GM23338 (cell line): Measurements from ENCODE around the gene SLX4IP. TPM values are rescaled to one million over a fixed set of nuclear protein-coding genes. Genes with fewer than 3 reads are reported as not detected.
A peak's percentile ranks its signal among the peaks of the same experiment; 100 is the strongest.

ENCODE experiments used
- ATAC-seq: fragments of 200-7000 bp; cut with Tn5 transposase; 3 replicates; pipeline ENCODE4 v1.9.1; 2020
- DNase-seq: peaks from one replicate; pipeline ENCODE4 v3.0.0-alpha.2; 2015; ENCODE audit warnings: low spot score
- H2AFZ ChIP-seq: fragments of 200-600 bp; sonication (generic); 2 replicates; pipeline ENCODE4 v1.8.0; 2016; ENCODE audit warnings: antibody characterized with exemption, mild to moderate bottlenecking, moderate library complexity
- H3F3A ChIP-seq: fragments of 200-600 bp; sonication (generic); replicated peaks from 2 replicates; pipeline ENCODE4 v1.8.0; 2017; ENCODE audit warnings: antibody characterized with exemption, mixed run types, low read depth
- H3K27ac ChIP-seq: fragments of 200-600 bp; sonication (generic); 2 replicates; pipeline ENCODE4 v1.6.1; 2016; ENCODE audit warnings: low read depth
- H3K27me3 ChIP-seq: fragments of 200-600 bp; sonication (generic); 2 replicates; pipeline ENCODE4 v1.8.0; 2016; ENCODE audit warnings: mild to moderate bottlenecking, mixed run types, moderate library complexity; ENCODE audit not compliant: insufficient read depth
- H3K36me3 ChIP-seq: fragments of 200-600 bp; sonication (generic); 2 replicates; pipeline ENCODE4 v1.8.0; 2016; ENCODE audit warnings: mild to moderate bottlenecking; ENCODE audit not compliant: insufficient read depth
- H3K4me1 ChIP-seq: fragments of 200-600 bp; sonication (generic); 2 replicates; pipeline ENCODE4 v1.8.0; 2016; ENCODE audit warnings: mild to moderate bottlenecking, moderate library complexity; ENCODE audit not compliant: insufficient read depth
- H3K4me2 ChIP-seq: fragments of 200-600 bp; sonication (generic); 2 replicates; pipeline ENCODE4 v1.7.1; 2017; ENCODE audit warnings: mixed run types
- H3K4me3 ChIP-seq: fragments of 200-600 bp; sonication (generic); 2 replicates; pipeline ENCODE4 v1.6.1; 2016; ENCODE audit warnings: mixed run types
- H3K79me2 ChIP-seq: fragments of 200-600 bp; sonication (generic); replicated peaks from 2 replicates; pipeline ENCODE4 v1.8.0; 2017; ENCODE audit warnings: mild to moderate bottlenecking; ENCODE audit not compliant: insufficient read depth
- H3K9me2 ChIP-seq: fragments of 200-600 bp; sonication (generic); 2 replicates; pipeline ENCODE4 v1.8.0; 2017; ENCODE audit not compliant: insufficient read depth
- H4K20me1 ChIP-seq: fragments of 200-600 bp; sonication (generic); replicated peaks from 2 replicates; pipeline ENCODE4 v1.8.0; 2017; ENCODE audit warnings: mild to moderate bottlenecking; ENCODE audit not compliant: insufficient read depth
- H3K27ac Mint-ChIP-seq: 2 replicates; pipeline ENCODE4 v1.8.0; 2020; ENCODE audit warnings: inconsistent platforms, mild to moderate bottlenecking, moderate library complexity, mixed read lengths
- H3K27me3 Mint-ChIP-seq: 3 replicates; pipeline ENCODE4 v1.8.0; 2022; ENCODE audit warnings: low read depth, mild to moderate bottlenecking, moderate library complexity, mixed read lengths, inconsistent platforms; ENCODE audit not compliant: insufficient read depth, poor library complexity
- H3K36me3 Mint-ChIP-seq: 3 replicates; pipeline ENCODE4 v1.8.0; 2021; ENCODE audit warnings: low read depth, mild to moderate bottlenecking, inconsistent platforms, moderate library complexity, mixed read lengths
- H3K4me1 Mint-ChIP-seq: 3 replicates; pipeline ENCODE4 v1.8.0; 2020; ENCODE audit warnings: mild to moderate bottlenecking, inconsistent platforms, mixed read lengths
- H3K4me3 Mint-ChIP-seq: 3 replicates; pipeline ENCODE4 v1.8.0; 2021; ENCODE audit warnings: moderate library complexity, mild to moderate bottlenecking, inconsistent platforms, mixed read lengths
- H3K9me3 Mint-ChIP-seq: 3 replicates; pipeline ENCODE4 v1.8.0; 2020; ENCODE audit warnings: moderate library complexity, mild to moderate bottlenecking, inconsistent platforms, mixed read lengths
- CREB1 ChIP-seq: fragments of 250-450 bp; sonication (Bioruptor Pico); IDR thresholded peaks from 2 replicates; pipeline ENCODE4 v1.5.0; 2020; ENCODE audit warnings: low read depth, mild to moderate bottlenecking, moderate library complexity
- CTCF ChIP-seq, 2 experiments: fragments of 200-600 bp in 1 of 2; sonication (generic) in 1 of 2; conservative IDR thresholded peaks; 2 replicates each; pipeline versions ENCODE4 v1.5.1 to v1.6.1; 2016 to 2017; ENCODE audit warnings: antibody characterized with exemption in 2 of 2, low read depth in 2 of 2, mild to moderate bottlenecking in 2 of 2, moderate library complexity in 1 of 2
- ETS1 ChIP-seq: IDR thresholded peaks from 2 replicates; pipeline ENCODE4 v1.6.1; 2016; ENCODE audit warnings: antibody characterized with exemption
- EZH2 ChIP-seq: fragments of 200-600 bp; sonication (generic); IDR thresholded peaks from one replicate; pipeline ENCODE4 v1.8.0; 2017; ENCODE audit warnings: antibody characterized with exemption, mild to moderate bottlenecking, low read depth; ENCODE audit not compliant: unreplicated experiment
- EZH2phosphoT487 ChIP-seq: fragments of 200-600 bp; sonication (generic); IDR thresholded peaks from one replicate; pipeline ENCODE4 v1.8.1; 2018; ENCODE audit warnings: antibody characterized with exemption; ENCODE audit not compliant: unreplicated experiment
- JUNB ChIP-seq: IDR thresholded peaks from one replicate; pipeline ENCODE4 v1.6.1; 2016; ENCODE audit warnings: antibody characterized with exemption; ENCODE audit not compliant: unreplicated experiment
- NANOG ChIP-seq: IDR thresholded peaks from 2 replicates; pipeline ENCODE4 v1.6.1; 2016; ENCODE audit warnings: antibody characterized with exemption, borderline replicate concordance
- POLR2AphosphoS5 ChIP-seq: IDR thresholded peaks from 2 replicates; pipeline ENCODE4 v1.6.1; 2016; ENCODE audit warnings: antibody characterized with exemption, low read depth
- REST ChIP-seq: IDR thresholded peaks from one replicate; pipeline ENCODE4 v1.6.1; 2018; ENCODE audit warnings: antibody characterized with exemption; ENCODE audit not compliant: unreplicated experiment
- STAT1 ChIP-seq: IDR thresholded peaks from one replicate; pipeline ENCODE4 v1.6.1; 2016; ENCODE audit warnings: antibody characterized with exemption; ENCODE audit not compliant: unreplicated experiment
- ZNF114 ChIP-seq: fragments of 250-450 bp; sonication (Bioruptor Pico); IDR thresholded peaks from 2 replicates; pipeline ENCODE4 v1.5.0; 2020; ENCODE audit warnings: mild to moderate bottlenecking, moderate library complexity
- ZNF331 ChIP-seq: fragments of 250-450 bp; sonication (Bioruptor Pico); IDR thresholded peaks from 2 replicates; pipeline ENCODE4 v1.5.0; 2020; ENCODE audit warnings: low read depth, mild to moderate bottlenecking, moderate library complexity
- polyA plus RNA-seq: library from polyadenylated mRNA; unstranded; fragments of >200 nt; fragmentation: Nextera tagmentation; extraction: Ambion mirVana; gene quantifications from 2 replicates; pipeline ENCODE4 v1.2.1, GENCODE V29; 2016
- total RNA-seq: library from RNA; depleted of rRNA; stranded (reverse); fragments of >200 nt; shearing (Covaris generic); gene quantifications from 2 replicates; pipeline ENCODE4 v1.2.3, GENCODE V29; 2014
- TF ChIP-seq, protein P1 (sequence below): fragments of 250-450 bp; sonication (Bioruptor Pico); IDR thresholded peaks from 2 replicates; pipeline ENCODE4 v1.5.0; 2020; ENCODE audit warnings: mild to moderate bottlenecking, moderate library complexity

The SLX4IP gene
- total and polyA plus RNA-seq, 2 experiments from 2014 or later, result 9.1 to 9.8 TPM

DNA sequence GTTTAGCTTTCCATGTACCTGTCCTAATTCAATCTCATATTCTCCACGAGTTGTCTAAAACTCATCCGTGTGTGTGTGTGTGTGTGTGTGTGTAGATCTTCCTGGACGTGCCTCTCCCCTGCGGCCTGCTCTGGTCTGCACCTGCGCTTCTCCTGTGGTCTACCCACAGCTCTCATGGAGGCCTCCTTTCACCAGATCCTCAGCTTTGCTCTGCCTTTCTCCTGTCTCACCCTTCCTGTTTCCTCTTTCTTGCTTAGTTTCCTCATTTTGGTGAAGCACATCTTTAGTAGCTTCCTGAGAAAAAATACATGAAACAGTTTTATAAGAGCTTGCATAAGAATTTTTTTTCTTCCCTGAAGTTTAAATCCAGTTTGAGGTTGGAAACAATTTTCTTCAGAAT lies 18.1 kb downstream of the SLX4IP start:
- Histone ChIP-seq H3K27me3 (no peaks in the 10 kb centered on the region), H3K4me3 (no peak overlapping the region), H2AFZ (no peak overlapping the region), H3K4me1 (peaks cover 22% of the 10 kb centered on the region), H3K36me3 (no peaks in the 10 kb centered on the region), H3K79me2 (peaks cover 70% of the 10 kb centered on the region), H3K9me2 (no peaks in the 10 kb centered on the region), H3K4me2 (no peak overlapping the region), H3K27ac (no peak overlapping the region), H3F3A (no peaks in the 10 kb centered on the region), H4K20me1 (no peaks in the 10 kb centered on the region)
- no peak for TF ChIP-seq JUNB
- TF ChIP-seq ETS1, result no peak
- no peak for TF ChIP-seq NANOG
- TF ChIP-seq CREB1 (CRISPR knock-in tag), result no peak
- TF ChIP-seq STAT1, result no peak
- no peak for TF ChIP-seq EZH2
- TF ChIP-seq CTCF (conservative IDR thresholded peaks at IDR 0.05; ENCODE audit: low read depth in 2 of 2), result no peak
- TF ChIP-seq POLR2AphosphoS5, result no peak
- no peak for TF ChIP-seq ZNF114 (CRISPR knock-in tag)
- no peak for TF ChIP-seq REST
- no peak for TF ChIP-seq ZNF331
- TF ChIP-seq, protein P1, sequence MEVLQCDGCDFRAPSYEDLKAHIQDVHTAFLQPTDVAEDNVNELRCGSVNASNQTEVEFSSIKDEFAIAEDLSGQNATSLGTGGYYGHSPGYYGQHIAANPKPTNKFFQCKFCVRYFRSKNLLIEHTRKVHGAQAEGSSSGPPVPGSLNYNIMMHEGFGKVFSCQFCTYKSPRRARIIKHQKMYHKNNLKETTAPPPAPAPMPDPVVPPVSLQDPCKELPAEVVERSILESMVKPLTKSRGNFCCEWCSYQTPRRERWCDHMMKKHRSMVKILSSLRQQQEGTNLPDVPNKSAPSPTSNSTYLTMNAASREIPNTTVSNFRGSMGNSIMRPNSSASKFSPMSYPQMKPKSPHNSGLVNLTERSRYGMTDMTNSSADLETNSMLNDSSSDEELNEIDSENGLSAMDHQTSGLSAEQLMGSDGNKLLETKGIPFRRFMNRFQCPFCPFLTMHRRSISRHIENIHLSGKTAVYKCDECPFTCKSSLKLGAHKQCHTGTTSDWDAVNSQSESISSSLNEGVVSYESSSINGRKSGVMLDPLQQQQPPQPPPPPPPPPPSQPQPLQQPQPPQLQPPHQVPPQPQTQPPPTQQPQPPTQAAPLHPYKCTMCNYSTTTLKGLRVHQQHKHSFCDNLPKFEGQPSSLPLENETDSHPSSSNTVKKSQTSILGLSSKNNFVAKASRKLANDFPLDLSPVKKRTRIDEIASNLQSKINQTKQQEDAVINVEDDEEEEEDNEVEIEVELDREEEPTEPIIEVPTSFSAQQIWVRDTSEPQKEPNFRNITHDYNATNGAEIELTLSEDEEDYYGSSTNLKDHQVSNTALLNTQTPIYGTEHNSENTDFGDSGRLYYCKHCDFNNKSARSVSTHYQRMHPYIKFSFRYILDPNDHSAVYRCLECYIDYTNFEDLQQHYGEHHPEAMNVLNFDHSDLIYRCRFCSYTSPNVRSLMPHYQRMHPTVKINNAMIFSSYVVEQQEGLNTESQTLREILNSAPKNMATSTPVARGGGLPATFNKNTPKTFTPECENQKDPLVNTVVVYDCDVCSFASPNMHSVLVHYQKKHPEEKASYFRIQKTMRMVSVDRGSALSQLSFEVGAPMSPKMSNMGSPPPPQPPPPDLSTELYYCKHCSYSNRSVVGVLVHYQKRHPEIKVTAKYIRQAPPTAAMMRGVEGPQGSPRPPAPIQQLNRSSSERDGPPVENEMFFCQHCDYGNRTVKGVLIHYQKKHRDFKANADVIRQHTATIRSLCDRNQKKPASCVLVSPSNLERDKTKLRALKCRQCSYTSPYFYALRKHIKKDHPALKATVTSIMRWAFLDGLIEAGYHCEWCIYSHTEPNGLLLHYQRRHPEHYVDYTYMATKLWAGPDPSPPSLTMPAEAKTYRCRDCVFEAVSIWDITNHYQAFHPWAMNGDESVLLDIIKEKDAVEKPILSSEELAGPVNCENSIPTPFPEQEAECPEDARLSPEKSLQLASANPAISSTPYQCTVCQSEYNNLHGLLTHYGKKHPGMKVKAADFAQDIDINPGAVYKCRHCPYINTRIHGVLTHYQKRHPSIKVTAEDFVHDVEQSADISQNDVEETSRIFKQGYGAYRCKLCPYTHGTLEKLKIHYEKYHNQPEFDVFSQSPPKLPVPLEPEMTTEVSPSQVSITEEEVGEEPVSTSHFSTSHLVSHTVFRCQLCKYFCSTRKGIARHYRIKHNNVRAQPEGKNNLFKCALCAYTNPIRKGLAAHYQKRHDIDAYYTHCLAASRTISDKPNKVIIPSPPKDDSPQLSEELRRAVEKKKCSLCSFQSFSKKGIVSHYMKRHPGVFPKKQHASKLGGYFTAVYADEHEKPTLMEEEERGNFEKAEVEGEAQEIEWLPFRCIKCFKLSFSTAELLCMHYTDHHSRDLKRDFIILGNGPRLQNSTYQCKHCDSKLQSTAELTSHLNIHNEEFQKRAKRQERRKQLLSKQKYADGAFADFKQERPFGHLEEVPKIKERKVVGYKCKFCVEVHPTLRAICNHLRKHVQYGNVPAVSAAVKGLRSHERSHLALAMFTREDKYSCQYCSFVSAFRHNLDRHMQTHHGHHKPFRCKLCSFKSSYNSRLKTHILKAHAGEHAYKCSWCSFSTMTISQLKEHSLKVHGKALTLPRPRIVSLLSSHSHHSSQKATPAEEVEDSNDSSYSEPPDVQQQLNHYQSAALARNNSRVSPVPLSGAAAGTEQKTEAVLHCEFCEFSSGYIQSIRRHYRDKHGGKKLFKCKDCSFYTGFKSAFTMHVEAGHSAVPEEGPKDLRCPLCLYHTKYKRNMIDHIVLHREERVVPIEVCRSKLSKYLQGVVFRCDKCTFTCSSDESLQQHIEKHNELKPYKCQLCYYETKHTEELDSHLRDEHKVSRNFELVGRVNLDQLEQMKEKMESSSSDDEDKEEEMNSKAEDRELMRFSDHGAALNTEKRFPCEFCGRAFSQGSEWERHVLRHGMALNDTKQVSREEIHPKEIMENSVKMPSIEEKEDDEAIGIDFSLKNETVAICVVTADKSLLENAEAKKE, result no peak
- TF ChIP-seq EZH2phosphoT487, result no peak
- DNase-seq, result no peak
- Mint-ChIP-seq H3K4me3 (no peak overlapping the region), H3K4me1 (peaks cover 17% of the 10 kb centered on the region), H3K27ac (peak overlapping the region; percentile 32; the same call in 1 of the 2 replicates), H3K27me3 (peaks cover 2% of the 10 kb centered on the region), H3K9me3 (peaks cover 3% of the 10 kb centered on the region; the same call in 2 of the 3 replicates), H3K36me3 (peaks cover 5% of the 10 kb centered on the region)
- no peak for ATAC-seq
